ENCODE data around the gene TMEM196. TPM values are rescaled to one million over a fixed set of nuclear protein-coding genes. Genes with fewer than 3 reads are reported as not detected.

The TMEM196 gene
- total RNA-seq, 1 donor from 2014 or later: not detected

DNA sequence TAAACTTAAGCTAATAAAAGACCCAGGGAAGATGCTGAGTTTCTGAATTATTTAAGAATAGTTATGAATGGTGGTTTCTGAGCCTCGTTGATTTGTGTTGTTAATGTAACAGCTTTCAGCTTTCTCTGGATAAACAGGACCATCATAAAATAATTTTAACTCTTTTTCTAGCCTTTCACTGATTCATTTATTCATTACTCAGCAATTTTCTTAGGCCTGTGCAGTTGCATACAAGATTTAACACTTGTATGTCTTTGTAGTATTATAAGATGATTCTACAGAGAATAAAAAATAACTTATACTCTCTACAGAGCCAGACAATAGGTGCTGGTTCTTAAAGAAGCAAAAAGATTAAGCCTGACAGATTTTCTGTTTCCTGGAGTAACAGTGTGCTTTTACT lies 29.3 kb downstream of the TMEM196 start:
- Histone ChIP-seq H3K27me3 (no peaks in the 10 kb centered on the region), H3F3A (ENCODE audit: low read depth) (no peaks in the 10 kb centered on the region), H3K9me3 (ENCODE audit: low read depth) (no peaks in the 10 kb centered on the region), H3K4me2 (no peak overlapping the region), H3K79me2 (ENCODE audit: low read depth) (no peaks in the 10 kb centered on the region), H3K4me1 (no peaks in the 10 kb centered on the region), H3K36me3 (no peaks in the 10 kb centered on the region), H2AFZ (replicated peaks) (no peak overlapping the region), H3K9ac (no peak overlapping the region), H3K27ac (no peak overlapping the region), H4K20me1 (ENCODE audit: low read depth) (no peaks in the 10 kb centered on the region), H3K4me3 (no peak overlapping the region)
- Mint-ChIP-seq H3K4me3 (no peak overlapping the region), H3K4me1 (no peaks in the 10 kb centered on the region), H3K27ac (no peak overlapping the region), H3K36me3 (no peaks in the 10 kb centered on the region), H3K9me3 (no peaks in the 10 kb centered on the region), H3K27me3 (ENCODE audit: insufficient read depth, low read depth) (no peaks in the 10 kb centered on the region)
- TF ChIP-seq, protein P1, sequence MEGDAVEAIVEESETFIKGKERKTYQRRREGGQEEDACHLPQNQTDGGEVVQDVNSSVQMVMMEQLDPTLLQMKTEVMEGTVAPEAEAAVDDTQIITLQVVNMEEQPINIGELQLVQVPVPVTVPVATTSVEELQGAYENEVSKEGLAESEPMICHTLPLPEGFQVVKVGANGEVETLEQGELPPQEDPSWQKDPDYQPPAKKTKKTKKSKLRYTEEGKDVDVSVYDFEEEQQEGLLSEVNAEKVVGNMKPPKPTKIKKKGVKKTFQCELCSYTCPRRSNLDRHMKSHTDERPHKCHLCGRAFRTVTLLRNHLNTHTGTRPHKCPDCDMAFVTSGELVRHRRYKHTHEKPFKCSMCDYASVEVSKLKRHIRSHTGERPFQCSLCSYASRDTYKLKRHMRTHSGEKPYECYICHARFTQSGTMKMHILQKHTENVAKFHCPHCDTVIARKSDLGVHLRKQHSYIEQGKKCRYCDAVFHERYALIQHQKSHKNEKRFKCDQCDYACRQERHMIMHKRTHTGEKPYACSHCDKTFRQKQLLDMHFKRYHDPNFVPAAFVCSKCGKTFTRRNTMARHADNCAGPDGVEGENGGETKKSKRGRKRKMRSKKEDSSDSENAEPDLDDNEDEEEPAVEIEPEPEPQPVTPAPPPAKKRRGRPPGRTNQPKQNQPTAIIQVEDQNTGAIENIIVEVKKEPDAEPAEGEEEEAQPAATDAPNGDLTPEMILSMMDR (IDR thresholded peaks at IDR 0.05): no peak
- TF ChIP-seq EZH2 (IDR thresholded peaks at IDR 0.05) (no peak), EZH2phosphoT487 (IDR thresholded peaks at IDR 0.05) (no peak)
- no peak for DNase-seq (ENCODE audit: low spot score)

DNA sequence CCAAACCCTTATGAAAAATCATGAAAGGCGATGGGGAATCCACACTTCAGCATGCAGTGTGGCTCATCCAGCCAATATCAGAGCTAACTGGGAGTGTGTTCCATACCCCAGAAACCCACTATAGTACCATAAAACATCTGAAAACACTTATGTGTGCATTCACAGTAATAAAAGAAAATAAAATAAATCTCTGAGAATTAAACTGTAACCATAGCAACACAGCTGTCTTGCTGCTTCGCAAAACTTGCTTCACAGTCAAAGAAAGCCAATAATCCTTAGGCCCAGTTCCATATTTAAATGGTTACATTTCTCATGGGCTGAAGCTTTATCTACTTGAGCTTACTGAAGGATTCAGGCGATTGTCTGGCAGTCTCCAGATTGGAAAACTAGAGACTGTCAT lies 44.7 kb downstream of the TMEM196 start:
- Mint-ChIP-seq H3K4me1 (no peaks in the 10 kb centered on the region), H3K9me3 (no peaks in the 10 kb centered on the region), H3K4me3 (no peak overlapping the region), H3K27ac (no peak overlapping the region), H3K27me3 (ENCODE audit: insufficient read depth, low read depth) (no peaks in the 10 kb centered on the region), H3K36me3 (no peaks in the 10 kb centered on the region)
- no peak overlapping the region for H2AFZ ChIP-seq (replicated peaks)
- no peak for DNase-seq (ENCODE audit: low spot score)
- H3K27me3 ChIP-seq: peaks cover 4% of the 10 kb centered on the region
- TF ChIP-seq EZH2 (IDR thresholded peaks at IDR 0.05): no peak
- TF ChIP-seq, protein P1 (IDR thresholded peaks at IDR 0.05): no peak
- no peak for TF ChIP-seq EZH2phosphoT487 (IDR thresholded peaks at IDR 0.05)
- no peaks in the 10 kb centered on the region for H3K4me1 ChIP-seq
- no peaks in the 10 kb centered on the region for H3K9me3 ChIP-seq (ENCODE audit: low read depth)
- no peaks in the 10 kb centered on the region for H3K36me3 ChIP-seq
- no peaks in the 10 kb centered on the region for H3K79me2 ChIP-seq (ENCODE audit: low read depth)
- no peak overlapping the region for H3K9ac ChIP-seq
- H3K4me2 ChIP-seq: no peak overlapping the region
- H3K27ac ChIP-seq: no peak overlapping the region
- H3F3A ChIP-seq (ENCODE audit: low read depth): no peaks in the 10 kb centered on the region
- H3K4me3 ChIP-seq: no peak overlapping the region
- H4K20me1 ChIP-seq (ENCODE audit: low read depth): no peaks in the 10 kb centered on the region

DNA sequence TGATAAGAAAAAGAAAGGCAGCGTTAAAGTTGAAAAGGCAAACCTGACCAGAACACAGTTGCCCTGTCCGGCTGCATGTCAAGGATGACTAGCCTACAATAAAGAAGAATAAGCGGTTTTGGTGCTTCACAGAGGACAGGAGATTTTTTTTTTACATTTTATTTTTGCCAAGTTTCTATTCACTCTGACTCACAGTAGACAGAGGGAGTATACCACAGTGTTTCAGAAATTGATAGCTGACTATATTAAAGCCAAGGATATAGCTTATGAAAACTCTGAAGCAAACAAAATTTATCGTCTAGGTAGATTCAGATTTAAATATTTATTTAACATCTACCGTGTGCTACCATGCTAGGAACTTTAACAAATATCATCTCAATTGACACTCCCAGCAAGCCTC lies 47.6 kb downstream of the TMEM196 start:
- Histone ChIP-seq H3K27me3 (peaks cover 4% of the 10 kb centered on the region), H3F3A (ENCODE audit: low read depth) (no peaks in the 10 kb centered on the region), H3K4me3 (no peak overlapping the region), H3K9me3 (ENCODE audit: low read depth) (no peaks in the 10 kb centered on the region), H3K9ac (no peak overlapping the region), H4K20me1 (ENCODE audit: low read depth) (no peaks in the 10 kb centered on the region), H3K79me2 (ENCODE audit: low read depth) (no peaks in the 10 kb centered on the region), H2AFZ (replicated peaks) (peak overlapping the region; percentile 5), H3K36me3 (no peaks in the 10 kb centered on the region), H3K4me1 (no peaks in the 10 kb centered on the region), H3K27ac (no peak overlapping the region), H3K4me2 (no peak overlapping the region)
- Mint-ChIP-seq H3K36me3 (no peaks in the 10 kb centered on the region), H3K9me3 (no peaks in the 10 kb centered on the region), H3K27ac (no peak overlapping the region), H3K4me3 (no peak overlapping the region), H3K4me1 (no peaks in the 10 kb centered on the region), H3K27me3 (ENCODE audit: insufficient read depth, low read depth) (no peaks in the 10 kb centered on the region)
- DNase-seq (ENCODE audit: low spot score): no peak
- TF ChIP-seq EZH2 (IDR thresholded peaks at IDR 0.05) (no peak), EZH2phosphoT487 (IDR thresholded peaks at IDR 0.05) (no peak)
- TF ChIP-seq, protein P1 (IDR thresholded peaks at IDR 0.05): no peak

Data from neural progenitor cell (in vitro differentiated cells).